Fibroblast of skin of left biceps (primary cell): Measurements from ENCODE around the gene ZMYND11.

Experiments used
- DNase-seq, 2 experiments: peaks; one replicate each; pipeline ENCODE4 v3.0.0-alpha.2; 2013; ENCODE audit warnings: low read depth in 2 of 2

The ZMYND11 gene

GRCh38 chr10:135132-135600, at the start of gene ZMYND11:
TSS of gene ZMYND11 (plus strand) at chr10:135455. CDS start at chr10:180013, 44,558 bp downstream.
- no peak for DNase-seq

DNA sequence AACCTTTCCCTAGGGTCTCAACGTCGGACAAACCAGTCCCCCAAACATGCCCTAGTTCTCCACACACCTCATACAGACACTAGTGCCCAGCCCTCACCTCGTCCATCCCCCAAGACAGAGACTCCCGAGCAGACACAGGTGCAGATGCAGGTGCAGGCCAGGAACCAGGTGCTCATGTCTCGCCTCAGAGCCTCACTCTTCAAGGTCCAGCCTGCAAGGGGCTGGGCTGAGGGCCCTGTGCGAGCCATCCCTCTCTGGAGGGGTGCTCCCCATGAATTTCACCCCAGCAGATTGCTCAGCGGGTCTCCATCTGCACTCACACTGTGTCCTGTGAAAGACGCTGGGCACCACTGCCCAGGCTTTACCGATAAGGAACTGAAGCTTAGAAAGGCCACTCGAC, 49.2 kb upstream of the ZMYND11 start:
- DNase-seq: no peak

GRCh38 chr10:87177-88080, 47.8 kb upstream of the ZMYND11 start:
- no peak for DNase-seq

- DNase-seq: no peak
Measured at GRCh38 chr10:88253-88652, 47.0 kb upstream of the ZMYND11 start.

GRCh38 chr10:89248-89647, 46.0 kb upstream of the ZMYND11 start:
- DNase-seq: no peak

DNA sequence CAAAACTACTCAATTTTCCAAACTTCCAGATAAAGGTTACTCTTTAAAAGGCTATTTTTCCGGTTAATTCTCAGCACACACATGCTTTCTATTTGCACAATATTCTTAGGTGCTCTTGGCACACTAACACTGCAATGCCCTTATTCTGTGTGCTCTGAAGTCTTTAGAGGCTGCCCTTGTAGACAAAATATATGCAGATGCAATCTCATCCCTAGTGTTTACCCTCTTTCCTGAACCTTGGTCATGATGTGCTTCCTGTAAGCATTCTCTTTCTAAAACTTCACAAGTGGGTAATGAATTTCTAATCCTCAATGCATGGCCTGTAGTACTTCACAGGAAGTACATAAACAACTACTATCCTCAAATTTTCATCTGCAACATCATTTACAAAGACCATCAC, 45.1 kb upstream of the ZMYND11 start:
- no peak for DNase-seq

DNA sequence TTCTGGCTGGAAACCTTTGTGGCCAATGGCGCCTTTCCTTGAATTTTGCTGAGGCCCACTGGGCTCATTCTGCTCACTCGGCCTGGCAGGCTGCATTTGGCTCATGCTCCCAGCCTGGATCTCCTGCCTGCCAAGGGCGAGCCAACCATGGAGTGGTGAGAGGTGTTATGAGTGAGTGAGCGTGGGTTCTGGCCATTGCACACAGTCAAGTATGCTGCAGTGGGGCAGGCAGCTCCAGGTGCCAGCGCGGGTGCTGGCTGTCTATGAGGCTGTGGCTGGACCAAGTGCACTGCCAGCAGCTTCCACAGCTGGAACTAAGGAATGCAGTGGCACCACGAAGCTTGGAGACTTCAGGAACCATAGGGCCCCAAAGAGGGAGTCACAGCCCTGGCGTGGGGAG, 43.9 kb upstream of the ZMYND11 start:
- DNase-seq: no peak

- DNase-seq: no peak
Measured at GRCh38 chr10:92153-92552, 43.1 kb upstream of the ZMYND11 start.

DNA sequence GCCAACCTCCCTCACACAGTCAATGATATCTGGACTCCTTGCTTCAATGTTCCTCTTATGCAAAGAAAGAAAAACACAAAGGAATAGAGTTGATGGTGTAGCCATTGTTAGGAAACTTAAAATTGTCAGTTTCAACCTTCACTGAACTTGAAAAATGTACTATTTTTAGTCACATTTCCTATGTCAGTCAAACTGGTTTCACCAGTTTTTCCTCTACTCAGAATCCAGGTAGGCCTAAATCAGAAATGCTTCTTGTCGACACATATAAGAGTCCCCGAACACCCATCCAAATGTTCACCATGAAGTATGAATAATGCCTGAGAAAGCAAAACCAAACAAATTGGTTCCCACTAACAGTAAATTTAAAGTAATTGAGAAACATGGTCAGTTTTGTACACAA, 42.4 kb upstream of the ZMYND11 start:
- DNase-seq: no peak

- no peak for DNase-seq
Measured at GRCh38 chr10:94613-95012, 40.6 kb upstream of the ZMYND11 start.

GRCh38 chr10:95356-96115, 39.7 kb upstream of the ZMYND11 start:
- no peak for DNase-seq

GRCh38 chr10:96466-96865, 38.8 kb upstream of the ZMYND11 start:
- no peak for DNase-seq

GRCh38 chr10:104416-104815, 30.8 kb upstream of the ZMYND11 start:
- DNase-seq: no peak

GRCh38 chr10:104862-105565, 30.2 kb upstream of the ZMYND11 start:
- no peak for DNase-seq

DNA sequence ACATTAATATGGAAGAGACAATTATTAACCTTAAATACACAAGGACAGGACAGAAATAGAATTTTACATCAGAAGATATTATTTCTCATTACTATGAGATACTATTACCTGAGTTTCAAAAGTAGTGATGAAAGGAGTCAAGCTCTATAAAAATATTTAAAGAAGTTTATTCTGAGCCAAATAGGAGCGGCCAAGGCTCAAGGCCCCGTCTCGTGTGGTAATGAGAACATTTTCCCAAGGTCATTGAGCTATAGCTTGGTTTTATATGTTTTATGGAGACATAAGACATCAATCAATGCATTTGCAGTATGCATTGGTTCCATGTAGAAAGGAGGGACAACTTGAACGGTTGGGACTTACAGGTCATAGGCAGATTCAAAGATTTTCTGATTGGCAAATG, 29.4 kb upstream of the ZMYND11 start:
- no peak for DNase-seq

- no peak for DNase-seq
Measured at GRCh38 chr10:106740-107139, 28.5 kb upstream of the ZMYND11 start.

DNA sequence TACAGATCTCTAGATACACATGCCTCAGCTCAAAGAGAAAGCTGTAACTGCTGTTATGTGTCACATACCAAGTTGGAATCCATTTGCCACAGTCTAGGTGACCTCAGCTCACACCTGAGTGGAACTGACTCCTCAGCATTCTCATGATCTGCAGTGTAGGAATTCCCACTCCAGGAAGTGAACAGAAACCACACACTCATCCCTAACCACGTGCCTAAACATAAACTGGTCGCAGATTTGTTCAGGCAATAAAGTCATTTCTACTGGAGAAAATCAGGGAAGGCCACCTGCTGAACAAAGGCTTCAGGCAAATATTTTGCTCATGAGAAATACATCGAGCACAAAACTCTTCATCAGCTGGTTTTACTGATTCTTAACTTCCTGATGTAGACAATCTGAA, 23.0 kb upstream of the ZMYND11 start:
- DNase-seq: no peak

- no peak for DNase-seq
Measured at GRCh38 chr10:124874-125273, 10.4 kb upstream of the ZMYND11 start.

DNA sequence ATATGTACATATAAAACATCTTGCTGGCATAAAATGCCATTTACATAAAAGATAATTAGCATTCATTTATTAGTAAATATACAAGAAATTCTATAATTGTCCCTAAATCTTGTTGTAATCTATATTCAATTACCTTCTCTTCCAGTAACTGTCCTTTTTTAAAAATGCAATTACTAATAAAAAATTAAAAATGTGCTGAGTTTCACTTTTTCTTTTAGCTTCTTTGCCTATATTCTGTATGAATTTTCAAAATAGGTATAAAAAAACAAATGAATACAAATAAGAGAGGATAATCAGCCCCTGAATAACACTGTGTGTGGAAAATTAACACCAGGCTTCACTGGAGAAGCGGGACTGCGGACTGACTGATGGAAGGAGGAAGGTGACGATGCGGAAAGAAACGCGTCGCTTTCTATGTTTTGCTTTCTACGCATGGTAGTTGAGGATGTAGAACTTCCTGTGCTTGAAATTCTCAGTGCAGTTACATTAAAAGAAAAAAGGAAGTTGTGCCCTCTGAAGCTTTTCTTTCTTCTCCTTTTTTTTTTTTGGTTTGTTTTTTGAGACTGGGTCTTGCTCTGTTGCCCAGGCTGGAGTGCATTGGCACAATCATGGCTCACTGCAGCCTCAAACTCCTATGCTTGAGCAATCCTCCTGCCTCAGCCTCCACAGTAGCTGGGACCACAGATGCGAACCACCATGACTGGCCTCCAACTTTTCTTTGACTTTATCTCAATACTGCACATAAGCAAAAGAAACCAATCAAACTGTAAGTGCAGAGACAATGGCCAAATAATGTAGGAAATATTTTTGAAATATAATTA, 7.4 kb upstream of the ZMYND11 start:
- no peak for DNase-seq

GRCh38 chr10:129810-130209, 5.4 kb upstream of the ZMYND11 start:
- no peak for DNase-seq
